22Rv1 (cell line): ENCODE data around the gene SLMAP.

ENCODE experiments used
- ZFX ChIP-seq: fragments of 450-650 bp; IDR thresholded peaks from 2 replicates; pipeline ENCODE4 v1.6.1; 2017; ENCODE audit warnings: antibody characterized with exemption, borderline replicate concordance
- TF ChIP-seq, protein P1 (sequence below): fragments of 450-650 bp; IDR thresholded peaks from 2 replicates; pipeline ENCODE4 v1.5.1; 2017; ENCODE audit warnings: mild to moderate bottlenecking

DNA sequence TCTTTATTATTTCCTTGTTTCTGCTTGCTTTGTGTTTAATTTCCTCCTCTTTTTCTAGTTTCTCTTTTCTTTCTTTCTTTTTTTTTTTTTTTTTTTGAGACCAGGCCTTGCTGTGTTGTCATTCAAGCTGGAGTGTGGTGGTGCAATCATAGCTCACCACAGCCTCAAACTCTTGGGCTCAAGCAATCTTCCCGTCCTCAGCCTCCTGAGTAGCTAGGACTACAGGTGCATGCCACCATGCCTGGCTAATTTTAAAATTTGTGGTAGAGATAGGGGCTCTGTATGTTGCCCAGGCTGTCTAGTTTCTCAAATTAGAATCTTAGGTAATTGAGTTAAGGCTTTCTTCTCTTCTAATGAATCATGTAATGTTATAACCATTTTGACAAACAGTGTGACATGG lies 22.4 kb downstream of the SLMAP start:
- TF ChIP-seq, protein P1, sequence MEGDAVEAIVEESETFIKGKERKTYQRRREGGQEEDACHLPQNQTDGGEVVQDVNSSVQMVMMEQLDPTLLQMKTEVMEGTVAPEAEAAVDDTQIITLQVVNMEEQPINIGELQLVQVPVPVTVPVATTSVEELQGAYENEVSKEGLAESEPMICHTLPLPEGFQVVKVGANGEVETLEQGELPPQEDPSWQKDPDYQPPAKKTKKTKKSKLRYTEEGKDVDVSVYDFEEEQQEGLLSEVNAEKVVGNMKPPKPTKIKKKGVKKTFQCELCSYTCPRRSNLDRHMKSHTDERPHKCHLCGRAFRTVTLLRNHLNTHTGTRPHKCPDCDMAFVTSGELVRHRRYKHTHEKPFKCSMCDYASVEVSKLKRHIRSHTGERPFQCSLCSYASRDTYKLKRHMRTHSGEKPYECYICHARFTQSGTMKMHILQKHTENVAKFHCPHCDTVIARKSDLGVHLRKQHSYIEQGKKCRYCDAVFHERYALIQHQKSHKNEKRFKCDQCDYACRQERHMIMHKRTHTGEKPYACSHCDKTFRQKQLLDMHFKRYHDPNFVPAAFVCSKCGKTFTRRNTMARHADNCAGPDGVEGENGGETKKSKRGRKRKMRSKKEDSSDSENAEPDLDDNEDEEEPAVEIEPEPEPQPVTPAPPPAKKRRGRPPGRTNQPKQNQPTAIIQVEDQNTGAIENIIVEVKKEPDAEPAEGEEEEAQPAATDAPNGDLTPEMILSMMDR: no peak
- TF ChIP-seq ZFX: no peak
